NCI-H1092 (cell line): ENCODE data around the gene PLXNB3.
A peak's percentile ranks its signal among the peaks of the same experiment; 100 is the strongest.
"Not testable (repeated sequence)": the region's sequence is repeated elsewhere in the genome, so short reads cannot be mapped to it uniquely, and the experiment has no call there.

Experiments
- DNase-seq: peaks from one replicate; lab custom pipeline; 2025; lab: John Stamatoyannopoulos, UW

The PLXNB3 gene

DNA sequence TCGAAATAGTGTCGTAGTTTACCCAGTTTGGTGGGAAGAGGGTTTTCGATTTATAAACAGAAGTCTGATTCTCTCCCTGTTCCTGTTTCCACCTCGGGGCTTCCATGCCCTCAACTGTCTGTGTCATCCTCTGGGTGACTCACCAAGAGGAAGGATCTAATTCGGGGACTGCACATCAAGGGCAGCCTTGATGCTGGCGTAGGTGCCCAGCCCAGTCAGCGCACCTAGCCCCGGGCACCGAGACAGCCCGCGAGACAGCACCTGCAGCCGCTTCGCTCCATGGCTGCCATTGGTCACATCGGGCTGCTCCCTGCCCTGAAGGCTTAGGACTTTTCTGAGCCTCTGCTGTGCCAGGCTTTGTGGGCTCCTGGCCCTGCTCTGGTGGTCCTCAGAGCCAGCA lies 31.6 kb upstream of the PLXNB3 start:
- no peak for DNase-seq

DNA sequence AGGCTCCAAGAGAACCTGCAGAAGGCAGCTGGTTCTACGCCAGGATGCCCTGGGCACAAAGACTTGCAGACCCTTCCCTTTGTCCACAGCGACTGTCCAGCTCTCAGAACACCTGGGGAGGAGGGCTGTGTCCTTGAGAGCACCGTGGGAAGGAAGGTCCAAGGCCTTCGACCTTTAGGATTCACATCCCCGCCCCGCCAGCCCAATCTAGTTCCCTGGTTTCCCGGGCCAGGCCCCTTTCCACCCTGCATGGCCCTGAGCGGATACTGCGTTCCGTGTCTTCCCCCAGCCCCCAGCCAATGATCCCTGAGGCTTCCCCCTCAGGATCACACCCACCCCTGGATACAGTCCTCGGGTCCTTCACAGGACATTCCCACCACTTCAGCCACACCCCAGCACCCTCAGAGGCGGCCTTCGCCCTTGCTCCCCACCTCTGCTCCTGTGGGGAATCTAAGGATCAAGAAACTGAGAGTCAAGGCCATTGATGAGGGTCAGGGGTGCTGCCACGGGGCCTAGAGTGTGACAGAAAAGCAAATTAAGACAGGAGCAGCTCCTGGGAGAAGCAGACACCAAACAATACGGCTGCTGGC lies 30.3 kb upstream of the PLXNB3 start:
- DNase-seq, result no peak

DNA sequence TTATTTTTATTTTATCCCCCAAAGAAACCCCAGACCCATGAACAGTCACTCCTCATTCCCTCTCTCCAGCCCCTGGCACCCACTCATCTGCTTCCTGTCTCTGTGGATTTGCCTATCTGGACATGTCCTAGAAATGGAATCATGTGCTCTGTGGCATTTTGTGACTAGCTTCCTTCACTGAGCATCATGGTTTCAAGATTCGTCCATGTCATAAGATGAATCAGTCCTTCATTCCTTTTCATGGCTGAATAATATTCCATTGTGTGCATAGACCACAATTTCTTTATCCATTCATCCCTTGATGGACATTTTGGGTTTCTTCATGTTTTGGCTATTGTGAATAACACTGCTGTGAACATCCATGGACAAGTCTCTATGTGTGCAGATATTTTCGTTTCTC lies 29.2 kb upstream of the PLXNB3 start:
- no peak for DNase-seq

DNA sequence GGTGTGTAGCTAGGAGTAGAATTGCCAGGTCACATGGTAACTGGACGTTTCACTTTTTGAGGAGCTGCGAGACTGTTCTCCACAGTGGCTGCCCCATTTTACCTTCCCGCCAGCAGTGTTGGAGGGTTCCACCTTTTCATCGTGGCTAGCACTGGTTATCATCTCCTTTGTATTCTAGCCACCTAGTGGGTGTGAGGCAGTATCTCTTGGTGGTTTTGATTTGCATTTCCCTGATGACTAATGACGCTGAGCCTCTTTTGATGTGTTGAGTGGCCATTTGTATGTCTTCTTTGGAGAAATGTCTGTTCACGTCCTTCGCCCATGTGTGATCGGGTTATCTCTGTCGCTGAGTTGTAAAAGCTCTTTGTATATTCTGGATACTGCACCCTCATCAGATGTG lies 28.8 kb upstream of the PLXNB3 start:
- no peak for DNase-seq

DNA sequence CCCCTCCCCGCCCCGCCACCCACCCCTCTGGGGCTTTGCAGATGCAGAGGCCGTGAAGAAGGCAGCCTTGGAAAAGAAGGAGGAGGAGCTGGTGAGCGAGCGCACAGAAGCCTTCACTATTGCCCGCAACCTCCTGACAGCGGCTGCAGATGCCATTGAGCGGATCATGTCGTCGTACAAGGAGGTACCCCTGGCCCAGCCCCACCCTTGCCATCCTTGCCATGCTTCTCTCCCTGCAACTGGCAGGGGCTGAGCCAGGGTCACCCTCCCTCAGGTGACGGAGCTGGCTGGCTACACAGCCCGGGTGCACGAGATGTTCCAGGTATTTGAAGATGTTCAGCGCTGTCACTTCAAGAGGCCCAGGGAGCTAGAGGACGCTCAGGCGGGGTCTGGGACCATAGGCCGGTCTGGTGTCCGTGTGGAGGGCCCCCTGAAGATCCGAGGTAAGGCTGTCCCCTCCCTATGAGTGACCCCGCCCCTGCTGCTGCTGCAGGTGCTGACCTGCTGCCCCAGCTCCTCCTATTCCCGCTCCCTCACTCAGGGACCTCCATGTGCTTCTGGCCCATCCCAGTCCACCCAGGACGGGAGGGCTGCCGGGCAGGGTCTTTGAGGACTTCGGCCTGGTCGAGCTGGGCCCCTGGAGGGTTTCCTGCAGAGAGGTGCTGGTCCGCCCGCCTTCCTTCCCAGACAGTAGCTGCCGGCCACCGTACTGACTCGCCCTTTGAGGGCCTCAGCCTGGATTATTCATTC lies 27.8 kb upstream of the PLXNB3 start:
- no peak for DNase-seq

DNA sequence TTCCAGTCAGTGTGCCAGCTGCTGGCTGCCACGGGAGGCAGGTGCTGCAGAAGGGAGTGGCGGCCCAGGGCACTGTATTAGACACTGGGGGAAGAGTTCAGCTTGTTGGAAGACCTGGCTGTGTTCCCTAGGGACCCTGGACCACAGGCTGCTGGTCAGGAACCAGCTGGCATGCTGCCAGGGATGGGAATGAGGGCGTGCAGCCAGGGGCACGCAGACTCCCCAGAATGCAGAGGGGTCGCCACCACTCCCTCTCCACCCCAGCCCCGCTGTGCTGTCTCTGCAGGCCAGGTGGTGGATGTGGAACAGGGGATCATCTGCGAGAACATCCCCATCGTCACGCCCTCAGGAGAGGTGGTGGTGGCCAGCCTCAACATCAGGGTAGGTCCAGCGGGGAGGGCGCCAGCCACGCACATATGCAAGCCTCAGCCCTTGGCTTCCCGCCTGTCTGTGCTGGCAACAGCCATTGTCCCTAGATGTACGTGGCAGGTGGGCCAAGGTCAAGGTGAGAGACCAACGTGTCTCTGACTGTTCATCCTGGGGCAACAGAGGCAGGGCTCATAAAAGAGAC lies 27.1 kb upstream of the PLXNB3 start:
- DNase-seq, result peak; percentile 41

DNA sequence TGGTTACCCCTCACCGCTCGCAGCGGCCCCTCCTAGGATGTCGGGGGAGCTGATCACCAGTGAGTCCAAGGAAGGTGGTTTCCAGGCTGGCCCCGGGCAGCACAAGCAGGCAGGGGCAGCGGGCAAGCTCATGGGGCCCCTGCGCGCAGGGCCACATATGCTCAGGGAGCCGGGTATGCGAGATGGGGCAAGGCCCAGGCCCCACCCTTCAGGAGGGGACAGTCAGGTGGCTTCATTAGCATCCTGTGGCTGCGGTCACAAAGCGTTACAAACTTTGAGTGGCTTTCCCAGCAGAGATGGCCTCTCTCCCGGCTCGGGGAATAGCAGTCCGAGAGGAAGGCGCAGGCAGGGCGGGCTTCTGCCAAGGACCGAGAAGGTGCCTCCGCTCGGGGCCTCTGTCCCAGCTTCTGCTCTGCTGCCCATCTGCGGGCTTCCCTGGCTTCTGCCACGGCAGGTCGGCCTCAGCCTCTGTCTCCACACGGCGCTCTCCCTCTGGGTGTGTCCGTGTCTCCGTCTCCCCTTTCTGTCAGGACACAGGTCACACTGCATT lies 25.9 kb upstream of the PLXNB3 start:
- DNase-seq, result no peak

DNA sequence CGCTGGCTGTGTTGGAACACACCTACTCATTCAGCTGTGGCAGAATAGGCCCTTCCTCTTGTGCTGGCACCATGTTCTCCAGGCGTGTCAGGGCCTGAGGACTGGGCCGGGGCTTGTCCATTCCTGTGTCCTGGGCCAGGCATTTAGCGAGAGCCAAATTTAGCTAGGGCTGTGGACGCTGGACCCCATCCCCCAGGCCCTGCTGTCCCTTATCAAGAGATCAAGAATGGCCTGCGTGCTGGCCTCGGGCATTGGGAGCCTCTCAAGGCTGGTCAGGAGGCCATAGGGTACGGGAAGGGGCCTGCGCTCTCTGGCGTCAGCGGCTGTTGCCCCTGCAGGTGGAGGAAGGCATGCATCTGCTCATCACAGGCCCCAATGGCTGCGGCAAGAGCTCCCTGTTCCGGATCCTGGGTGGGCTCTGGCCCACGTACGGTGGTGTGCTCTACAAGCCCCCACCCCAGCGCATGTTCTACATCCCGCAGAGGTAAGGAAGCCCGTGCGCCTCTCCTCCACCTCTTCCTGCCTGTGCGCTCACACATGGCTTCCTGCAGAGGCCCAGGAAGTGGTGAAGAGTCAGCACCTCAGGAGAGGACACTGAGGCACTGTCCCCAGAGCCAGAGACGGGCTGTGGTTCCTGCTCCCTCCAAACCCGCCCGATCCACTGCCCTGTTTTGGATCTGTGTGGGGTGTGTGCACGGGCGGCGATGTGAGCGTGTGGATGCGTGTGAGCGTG lies 24.1 kb upstream of the PLXNB3 start:
- no peak for DNase-seq

DNA sequence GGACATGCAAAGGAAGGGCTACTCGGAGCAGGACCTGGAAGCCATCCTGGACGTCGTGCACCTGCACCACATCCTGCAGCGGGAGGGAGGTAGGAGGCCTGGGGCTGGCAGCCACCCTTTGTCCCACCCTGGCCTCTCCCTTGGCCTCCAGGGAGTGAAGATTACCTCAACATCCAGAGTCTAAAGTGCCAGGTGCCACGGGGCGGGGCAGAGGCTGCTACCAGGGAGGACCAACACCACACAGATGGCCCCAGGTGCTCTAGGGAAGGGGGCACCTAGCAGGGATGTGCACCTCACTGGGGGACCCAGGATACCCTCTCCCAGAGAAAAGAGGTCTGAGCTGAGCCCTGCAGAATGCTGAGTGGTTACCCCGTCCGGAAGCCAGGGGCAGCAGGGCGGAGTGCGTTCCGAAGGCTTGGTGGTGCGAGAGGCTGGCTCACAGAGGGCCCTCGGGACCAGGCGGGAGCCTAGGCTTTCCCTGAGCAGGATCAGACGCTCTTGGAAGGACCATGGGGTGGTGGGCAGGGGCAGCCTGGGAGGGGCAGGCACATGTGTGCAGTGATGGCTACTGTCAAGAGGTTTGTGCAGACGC lies 23.3 kb upstream of the PLXNB3 start:
- no peak for DNase-seq

DNA sequence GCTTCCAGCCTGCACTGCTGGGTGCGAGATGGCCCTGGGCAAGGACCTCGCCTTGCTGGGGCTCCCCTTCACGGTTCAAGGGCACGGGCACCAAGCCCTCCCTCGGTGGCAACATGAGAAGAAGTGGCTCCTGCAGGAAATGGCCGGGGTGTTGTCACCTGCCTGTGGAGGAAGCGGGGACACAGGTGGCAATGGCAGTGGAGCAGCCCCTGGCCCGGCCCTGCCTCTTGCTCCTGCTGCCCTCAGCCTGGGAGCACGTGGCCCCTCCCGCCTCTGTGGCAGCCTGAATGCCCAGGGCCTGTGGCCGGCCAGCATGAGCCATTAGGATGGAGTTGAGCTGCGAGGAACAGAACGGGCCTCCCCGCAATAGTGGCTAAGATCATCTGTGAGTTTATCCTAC lies 22.6 kb upstream of the PLXNB3 start:
- DNase-seq, result no peak

DNA sequence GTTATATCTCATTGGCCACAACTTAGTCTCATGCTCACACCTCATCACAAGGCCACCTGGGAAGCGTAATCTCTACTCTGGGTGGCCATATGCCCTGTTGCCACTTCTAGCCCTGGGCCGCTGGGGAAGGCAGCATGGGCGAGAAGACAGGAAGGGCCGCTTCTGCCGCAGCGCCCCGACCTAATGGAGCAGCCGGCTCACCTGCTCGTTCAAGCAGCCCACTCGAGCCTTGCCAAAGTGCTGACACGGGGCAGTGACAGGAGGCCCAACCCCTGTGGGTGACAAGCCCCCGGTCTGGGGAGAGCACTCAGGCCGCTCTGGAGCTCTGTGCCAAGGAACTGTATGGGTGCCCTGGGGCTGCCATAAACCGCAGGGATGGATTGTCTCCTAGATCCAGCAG lies 21.9 kb upstream of the PLXNB3 start:
- DNase-seq, result not testable (repeated sequence)

DNA sequence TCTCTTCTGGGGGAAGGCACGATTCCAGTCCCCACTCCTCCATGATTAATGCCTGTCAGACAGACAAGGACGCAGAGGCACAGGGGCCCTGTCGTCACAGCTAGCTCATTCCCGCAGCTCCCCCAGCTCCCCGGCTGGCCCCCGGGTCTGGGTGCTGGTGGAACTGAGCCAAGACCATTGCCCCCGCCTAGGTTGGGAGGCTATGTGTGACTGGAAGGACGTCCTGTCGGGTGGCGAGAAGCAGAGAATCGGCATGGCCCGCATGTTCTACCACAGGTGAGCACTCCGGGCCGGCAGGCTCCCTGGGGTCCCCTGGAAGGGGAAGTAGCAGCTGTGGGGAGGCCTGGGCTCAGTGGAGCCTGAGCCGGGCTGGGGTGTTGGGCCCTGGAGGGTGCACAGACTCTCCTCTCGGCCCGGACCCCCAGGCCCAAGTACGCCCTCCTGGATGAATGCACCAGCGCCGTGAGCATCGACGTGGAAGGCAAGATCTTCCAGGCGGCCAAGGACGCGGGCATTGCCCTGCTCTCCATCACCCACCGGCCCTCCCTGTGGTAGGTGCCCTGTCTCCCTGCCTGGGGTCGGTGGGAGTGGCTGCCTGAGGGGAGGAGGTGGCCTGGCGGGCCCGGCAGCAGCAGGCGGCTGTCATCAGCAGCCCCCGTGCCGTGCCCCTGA lies 21.1 kb upstream of the PLXNB3 start:
- not testable (repeated sequence) for DNase-seq

DNA sequence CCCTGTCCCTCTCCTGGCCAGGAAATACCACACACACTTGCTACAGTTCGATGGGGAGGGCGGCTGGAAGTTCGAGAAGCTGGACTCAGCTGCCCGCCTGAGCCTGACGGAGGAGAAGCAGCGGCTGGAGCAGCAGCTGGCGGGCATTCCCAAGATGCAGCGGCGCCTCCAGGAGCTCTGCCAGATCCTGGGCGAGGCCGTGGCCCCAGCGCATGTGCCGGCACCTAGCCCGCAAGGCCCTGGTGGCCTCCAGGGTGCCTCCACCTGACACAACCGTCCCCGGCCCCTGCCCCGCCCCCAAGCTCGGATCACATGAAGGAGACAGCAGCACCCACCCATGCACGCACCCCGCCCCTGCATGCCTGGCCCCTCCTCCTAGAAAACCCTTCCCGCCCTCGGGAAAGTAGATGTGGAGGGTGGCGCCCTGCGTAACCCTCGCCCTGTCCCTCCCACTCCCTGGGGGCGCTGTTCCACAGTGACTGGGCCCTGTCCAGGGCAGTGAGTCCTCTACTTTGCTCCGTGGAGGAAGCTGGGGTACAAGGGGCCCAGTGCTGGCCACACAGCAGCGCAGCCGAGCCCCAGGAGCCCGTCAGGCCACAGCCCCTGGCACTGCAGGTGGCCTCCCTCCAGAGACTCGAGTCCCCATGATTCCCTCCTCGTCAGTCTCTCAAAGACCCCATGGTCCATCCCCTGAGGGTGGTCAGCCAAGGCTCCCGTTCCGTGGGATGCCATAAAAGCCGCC lies 20.4 kb upstream of the PLXNB3 start:
- DNase-seq, result not testable (repeated sequence)

DNA sequence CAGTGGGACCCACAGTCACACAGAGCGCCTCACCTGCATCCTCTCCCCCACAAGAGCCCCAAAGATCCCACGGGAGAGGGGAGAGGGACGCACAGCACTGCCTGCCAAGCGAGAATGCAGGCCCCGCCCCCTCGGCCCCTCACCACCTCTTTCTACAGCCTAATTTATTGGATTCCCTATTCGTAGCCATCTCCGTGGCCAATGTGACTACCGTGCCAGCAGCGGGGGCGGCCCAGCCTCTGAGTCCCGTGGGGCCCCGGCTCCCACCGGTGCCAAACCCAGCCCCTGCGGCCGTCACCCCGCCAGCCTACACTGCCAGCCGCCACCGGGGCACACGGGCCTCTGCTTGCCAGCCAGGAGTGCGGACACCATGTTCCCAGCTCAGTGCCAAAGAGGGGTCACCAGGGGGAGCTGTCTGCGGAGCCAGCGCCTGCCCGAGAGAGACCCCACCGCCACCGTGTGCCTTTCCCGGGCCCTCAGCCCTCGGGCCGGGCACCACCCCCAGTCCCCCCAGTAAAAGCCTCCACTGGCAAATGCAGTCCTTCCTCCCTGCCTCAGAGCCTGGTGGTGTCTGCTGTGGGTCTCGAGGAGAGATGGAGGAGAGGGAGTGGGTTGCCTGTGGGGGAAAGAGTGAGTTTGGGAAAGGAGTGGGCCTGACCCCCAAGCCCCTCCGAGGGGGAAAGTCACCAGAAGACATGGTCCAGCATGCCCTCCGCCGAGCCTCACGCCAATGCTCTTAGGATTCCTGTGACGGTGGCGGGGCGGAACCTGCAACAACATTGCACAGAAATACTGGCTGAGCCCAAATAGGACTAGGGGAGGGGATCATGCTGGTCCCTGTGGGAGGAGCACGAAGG lies 19.6 kb upstream of the PLXNB3 start:
- peak; percentile 37 for DNase-seq

DNA sequence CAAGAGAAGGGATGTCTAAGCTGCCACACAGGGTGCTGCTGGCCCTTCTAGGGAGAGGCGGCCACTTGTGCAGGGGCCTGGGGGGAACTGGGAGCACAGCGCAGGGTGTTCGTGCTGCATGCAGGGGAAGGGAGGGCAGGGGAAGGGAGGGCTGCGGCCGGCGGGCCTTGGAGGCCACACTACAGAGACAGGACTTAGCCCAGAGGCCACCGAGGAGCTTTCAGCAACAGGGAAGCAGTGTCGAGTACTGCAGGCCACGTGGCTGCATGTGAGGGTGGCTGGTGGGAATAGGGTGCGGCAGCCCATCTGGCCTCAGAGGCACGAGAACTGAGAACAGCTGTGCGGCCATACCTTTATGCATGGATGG lies 19.0 kb upstream of the PLXNB3 start:
- DNase-seq, result not testable (repeated sequence)

DNA sequence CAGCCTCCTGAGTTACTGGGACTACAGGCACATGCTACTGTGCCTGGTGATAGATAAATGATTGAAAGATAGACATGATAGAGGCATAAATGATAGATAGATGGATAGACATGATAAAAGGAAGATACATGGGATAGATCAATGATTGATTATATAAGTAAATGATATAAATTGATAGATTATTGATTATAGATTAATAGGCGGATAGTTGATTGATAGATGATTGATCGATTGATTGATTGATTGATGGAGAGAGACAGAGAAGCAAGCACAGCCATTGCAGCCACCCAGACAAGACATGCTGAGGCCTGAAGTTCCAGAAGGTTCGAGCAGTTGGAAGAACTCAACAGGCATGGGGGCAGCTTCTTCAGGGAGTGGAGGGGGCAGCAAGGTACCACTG lies 17.7 kb upstream of the PLXNB3 start:
- DNase-seq, result no peak

DNA sequence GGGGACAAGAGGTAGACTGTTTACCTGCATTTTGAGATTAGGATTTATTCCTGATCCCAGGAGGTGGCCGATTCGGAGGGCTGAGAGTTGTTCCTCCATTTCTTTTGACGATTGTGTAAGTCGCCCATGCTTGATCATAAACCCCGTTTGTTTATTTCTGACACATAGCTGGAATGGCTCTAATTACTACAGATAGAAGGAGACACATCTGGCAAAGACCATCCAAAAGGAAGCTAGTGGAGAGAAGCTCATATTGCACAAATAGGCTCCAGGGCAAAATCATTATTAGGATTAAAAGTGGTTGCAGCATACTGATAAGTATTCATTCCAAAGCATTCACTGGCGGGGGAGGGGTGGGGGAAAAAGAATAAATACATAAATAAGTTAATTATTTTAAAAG lies 17.1 kb upstream of the PLXNB3 start:
- not testable (repeated sequence) for DNase-seq

DNA sequence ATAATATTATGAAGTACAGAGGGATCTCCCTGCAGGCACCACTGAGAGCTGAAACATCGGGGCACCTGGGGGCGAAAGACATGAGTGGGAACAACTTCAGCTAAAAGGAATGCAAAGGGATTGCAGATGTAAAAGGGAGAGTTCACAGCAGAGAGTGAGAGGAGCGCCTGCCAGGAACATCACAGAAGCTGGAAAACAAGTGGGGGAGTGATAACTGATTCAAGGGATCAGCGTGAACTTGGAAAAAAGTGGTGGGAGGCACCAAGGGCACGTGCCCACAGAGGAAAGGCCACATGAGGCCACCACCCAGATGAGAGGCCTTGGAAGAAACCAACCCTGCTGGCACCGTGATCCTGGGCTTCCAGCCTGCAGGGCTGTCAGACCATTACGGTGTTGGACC lies 15.0 kb upstream of the PLXNB3 start:
- DNase-seq, result not testable (repeated sequence)

DNA sequence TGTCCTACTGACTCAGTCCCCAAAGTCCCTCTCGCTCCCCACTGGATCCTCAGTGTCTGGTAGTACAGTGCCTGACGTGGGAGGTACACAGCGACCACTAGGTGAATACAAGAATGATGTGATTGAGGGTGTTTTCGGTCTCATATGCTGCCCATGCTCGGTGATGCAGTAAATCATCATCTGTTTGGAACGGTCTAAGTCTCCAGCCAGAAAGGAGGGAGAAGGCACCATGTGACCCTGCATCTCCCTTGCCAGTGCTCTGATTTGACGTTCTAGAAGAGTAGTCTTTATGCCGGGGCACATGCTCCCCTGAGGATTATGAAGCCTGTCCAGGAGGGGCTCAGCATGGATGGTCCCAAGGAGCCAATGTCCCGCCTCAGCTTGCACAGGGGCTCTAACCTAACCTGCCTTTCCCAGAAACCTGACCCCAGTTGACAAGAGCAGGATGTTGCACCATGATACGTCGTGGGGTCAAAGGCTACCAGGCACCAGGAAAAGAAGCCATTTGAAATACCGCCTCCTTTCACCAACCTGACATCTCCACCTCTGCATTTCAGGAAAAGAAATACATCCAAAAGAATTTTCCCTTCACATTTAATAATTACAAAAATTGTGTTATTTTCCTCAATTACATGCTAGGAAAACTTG lies 13.8 kb upstream of the PLXNB3 start:
- DNase-seq, result no peak

DNA sequence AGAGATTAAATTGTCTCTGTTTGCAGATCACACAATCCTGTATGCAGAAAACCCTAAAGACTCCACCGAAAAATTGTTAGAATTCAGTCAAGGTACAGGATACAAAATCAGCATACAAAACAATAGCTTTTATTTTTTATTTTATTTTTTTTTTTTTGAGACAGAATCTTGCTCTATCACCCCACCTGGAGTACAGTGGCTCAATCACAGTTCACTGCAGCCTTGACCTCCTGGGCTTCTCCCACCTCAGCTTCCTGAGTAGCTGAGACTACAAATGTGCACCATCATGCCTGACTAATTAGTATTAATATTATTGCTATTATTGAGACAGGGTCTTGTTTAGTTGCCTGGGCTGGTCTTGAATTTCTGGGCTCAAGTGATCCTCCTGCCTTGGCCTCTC lies 8.9 kb upstream of the PLXNB3 start:
- no peak for DNase-seq
